A172 (cell line): Measurements from ENCODE around the gene DYRK2. TPM values are rescaled to one million over a fixed set of nuclear protein-coding genes. Genes with fewer than 3 reads are reported as not detected.
"Not testable (repeated sequence)": the region's sequence is repeated elsewhere in the genome, so short reads cannot be mapped to it uniquely, and the experiment has no call there.

Experiments used
- DNase-seq: peaks from one replicate; pipeline ENCODE4 v3.0.0-alpha.2; 2015; ENCODE audit warnings: low spot score
- total RNA-seq: library from RNA; depleted of rRNA; stranded (reverse); fragments of >200 nt; shearing (Covaris generic); gene quantifications from 2 replicates; pipeline ENCODE4 v1.2.3, GENCODE V29; 2014

Gene DYRK2
- total RNA-seq, 1 experiment from 2014 or later: 22.4 TPM

- DNase-seq: no peak
These were observed 21.5 kb downstream of the DYRK2 start for GRCh38 chr12:67669934-67670631.

- peak; percentile 86 for DNase-seq
These were observed 22.9 kb downstream of the DYRK2 start for GRCh38 chr12:67671419-67671818.

GRCh38 chr12:67671892-67672291 is 23.3 kb downstream of the DYRK2 start:
- no peak for DNase-seq

- DNase-seq: not testable (repeated sequence)
These were observed 24.0 kb downstream of the DYRK2 start for GRCh38 chr12:67672507-67672906.

GRCh38 chr12:67673509-67673908 is 25.0 kb downstream of the DYRK2 start:
- DNase-seq: not testable (repeated sequence)

GRCh38 chr12:67674417-67674816 is 25.9 kb downstream of the DYRK2 start:
- DNase-seq: no peak

- DNase-seq: no peak
These were observed 28.1 kb downstream of the DYRK2 start for GRCh38 chr12:67676624-67677023.

GRCh38 chr12:67677166-67677565 is 28.6 kb downstream of the DYRK2 start:
- DNase-seq: no peak

- peak; percentile 88 for DNase-seq
These were observed 32.7 kb downstream of the DYRK2 start for GRCh38 chr12:67681105-67681778.

- DNase-seq: no peak
These were observed 33.5 kb downstream of the DYRK2 start for GRCh38 chr12:67681941-67682620.

- DNase-seq: no peak
These were observed 40.8 kb downstream of the DYRK2 start for GRCh38 chr12:67689385-67689784.

GRCh38 chr12:67690656-67691055 is 42.1 kb downstream of the DYRK2 start:
- no peak for DNase-seq

GRCh38 chr12:67691220-67691619 is 42.7 kb downstream of the DYRK2 start:
- DNase-seq: no peak

- DNase-seq: no peak
These were observed 43.6 kb downstream of the DYRK2 start for GRCh38 chr12:67692135-67692534.

GRCh38 chr12:67692966-67693365 is 44.4 kb downstream of the DYRK2 start:
- no peak for DNase-seq

GRCh38 chr12:67693894-67694293 is 45.3 kb downstream of the DYRK2 start:
- DNase-seq: no peak

- no peak for DNase-seq
These were observed 45.9 kb downstream of the DYRK2 start for GRCh38 chr12:67694306-67694900.

GRCh38 chr12:67695974-67696373 is 47.4 kb downstream of the DYRK2 start:
- DNase-seq: no peak

GRCh38 chr12:67697443-67697842 is 48.9 kb downstream of the DYRK2 start:
- no peak for DNase-seq

GRCh38 chr12:67697967-67698366 is 49.4 kb downstream of the DYRK2 start:
- no peak for DNase-seq

GRCh38 chr12:67698672-67699581 is 50.4 kb downstream of the DYRK2 start:
- DNase-seq: peak; percentile 53
